GM18502 (cell line): Measurements from ENCODE around the gene COL25A1.
A peak's percentile ranks its signal among the peaks of the same experiment; 100 is the strongest.

Source experiments
- ATAC-seq: cut with Tn5 transposase; IDR thresholded peaks from one replicate; pipeline ENCODE4 v1.9.1; 2021; ENCODE audit warnings: mild to moderate bottlenecking; ENCODE audit not compliant: unreplicated experiment, poor library complexity

The COL25A1 gene

GRCh38 chr4:108846568-108846967 is 455.9 kb downstream of the COL25A1 start:
- no peak for ATAC-seq

- ATAC-seq, result no peak
Observed at GRCh38 chr4:108840426-108840975, 462.0 kb downstream of the COL25A1 start.

GRCh38 chr4:108839333-108839732 is 463.1 kb downstream of the COL25A1 start:
- no peak for ATAC-seq

- no peak for ATAC-seq
Observed at GRCh38 chr4:108838451-108838850, 464.0 kb downstream of the COL25A1 start.

- ATAC-seq, result no peak
Observed at GRCh38 chr4:108834835-108835384, 467.5 kb downstream of the COL25A1 start.

GRCh38 chr4:108834166-108834834 is 468.2 kb downstream of the COL25A1 start:
- no peak for ATAC-seq

- ATAC-seq, result no peak
Observed at GRCh38 chr4:108833046-108833445, 469.4 kb downstream of the COL25A1 start.

GRCh38 chr4:108831886-108832285 is 470.6 kb downstream of the COL25A1 start:
- ATAC-seq, result no peak

- ATAC-seq, result no peak
Observed at GRCh38 chr4:108831291-108831690, 471.2 kb downstream of the COL25A1 start.

- peak; percentile 78 for ATAC-seq
Observed at GRCh38 chr4:108830509-108831244, 471.8 kb downstream of the COL25A1 start.

- no peak for ATAC-seq
Observed at GRCh38 chr4:108829966-108830492, 472.4 kb downstream of the COL25A1 start.

- no peak for ATAC-seq
Observed at GRCh38 chr4:108828620-108829019, 473.8 kb downstream of the COL25A1 start.

- no peak for ATAC-seq
Observed at GRCh38 chr4:108825737-108826136, 476.7 kb downstream of the COL25A1 start.

GRCh38 chr4:108821351-108821930 is 481.0 kb downstream of the COL25A1 start:
- no peak for ATAC-seq

GRCh38 chr4:108820492-108821350 is 481.7 kb downstream of the COL25A1 start:
- ATAC-seq, result no peak

- ATAC-seq, result no peak
Observed at GRCh38 chr4:108814326-108814725, 488.1 kb downstream of the COL25A1 start.

GRCh38 chr4:108813261-108813660 is 489.2 kb downstream of the COL25A1 start:
- ATAC-seq, result no peak

GRCh38 chr4:108811486-108811885 is 491.0 kb downstream of the COL25A1 start:
- ATAC-seq, result no peak

GRCh38 chr4:108810087-108810486 is 492.4 kb downstream of the COL25A1 start:
- ATAC-seq, result no peak
